ENCODE results near the gene MRPL20.

MRPL20 gene

DNA sequence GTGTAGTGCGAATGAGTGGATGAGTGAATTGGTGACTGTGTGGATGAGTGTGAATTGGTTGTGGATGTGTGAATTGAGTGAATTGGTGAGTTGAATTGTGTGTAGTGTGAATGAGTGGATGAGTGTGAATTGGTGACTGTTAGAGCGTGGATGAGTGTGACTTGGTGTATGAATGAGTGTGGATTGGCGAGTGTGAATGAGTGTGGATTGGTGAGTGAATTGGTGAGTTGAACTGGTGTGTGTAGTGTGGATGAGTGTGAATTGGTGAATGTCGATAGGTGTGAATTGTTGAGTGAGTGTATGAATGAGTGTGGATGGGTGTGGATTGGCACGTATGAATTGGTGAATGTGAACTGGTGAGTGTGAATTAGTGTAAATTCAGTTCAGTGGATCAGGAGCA lies 39.8 kb downstream of the MRPL20 start:
- Histone ChIP-seq H4K20me1 (ENCODE audit: control insufficient read depth, insufficient read depth, low read depth, low read length) (peaks cover 6% of the 10 kb centered on the region; the same call in 1 of the 2 replicates), H3K4me3 (ENCODE audit: low read length) (no peak overlapping the region), H3K27ac (ENCODE audit: low read depth, low read length) (no peak overlapping the region), H3F3A (ENCODE audit: control insufficient read depth, insufficient read depth) (peaks cover 6% of the 10 kb centered on the region; the same call in 1 of the 2 replicates), H3K9me3 (ENCODE audit: control insufficient read depth, insufficient read depth, low read length) (peaks cover 18% of the 10 kb centered on the region), H3K9me2 (replicated peaks; ENCODE audit: control insufficient read depth, low read length) (no peaks in the 10 kb centered on the region), H3K4me2 (ENCODE audit: low read length) (no peak overlapping the region), H3K79me2 (ENCODE audit: control insufficient read depth, low read length) (peaks cover 11% of the 10 kb centered on the region), H3K4me1 (ENCODE audit: control insufficient read depth, low read length) (peaks cover 11% of the 10 kb centered on the region), H3K36me3 (ENCODE audit: control insufficient read depth, low read length) (peaks cover 17% of the 10 kb centered on the region), H3K27me3 (ENCODE audit: control insufficient read depth, low read length) (no peaks in the 10 kb centered on the region)
- no peak for TF ChIP-seq EZH2phosphoT487 (IDR thresholded peaks at IDR 0.05; ENCODE audit: borderline replicate concordance, low read length)
- TF ChIP-seq, protein P1, sequence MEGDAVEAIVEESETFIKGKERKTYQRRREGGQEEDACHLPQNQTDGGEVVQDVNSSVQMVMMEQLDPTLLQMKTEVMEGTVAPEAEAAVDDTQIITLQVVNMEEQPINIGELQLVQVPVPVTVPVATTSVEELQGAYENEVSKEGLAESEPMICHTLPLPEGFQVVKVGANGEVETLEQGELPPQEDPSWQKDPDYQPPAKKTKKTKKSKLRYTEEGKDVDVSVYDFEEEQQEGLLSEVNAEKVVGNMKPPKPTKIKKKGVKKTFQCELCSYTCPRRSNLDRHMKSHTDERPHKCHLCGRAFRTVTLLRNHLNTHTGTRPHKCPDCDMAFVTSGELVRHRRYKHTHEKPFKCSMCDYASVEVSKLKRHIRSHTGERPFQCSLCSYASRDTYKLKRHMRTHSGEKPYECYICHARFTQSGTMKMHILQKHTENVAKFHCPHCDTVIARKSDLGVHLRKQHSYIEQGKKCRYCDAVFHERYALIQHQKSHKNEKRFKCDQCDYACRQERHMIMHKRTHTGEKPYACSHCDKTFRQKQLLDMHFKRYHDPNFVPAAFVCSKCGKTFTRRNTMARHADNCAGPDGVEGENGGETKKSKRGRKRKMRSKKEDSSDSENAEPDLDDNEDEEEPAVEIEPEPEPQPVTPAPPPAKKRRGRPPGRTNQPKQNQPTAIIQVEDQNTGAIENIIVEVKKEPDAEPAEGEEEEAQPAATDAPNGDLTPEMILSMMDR (IDR thresholded peaks at IDR 0.05; ENCODE audit: low read depth, low read length, poor library complexity, severe bottlenecking): no peak

GRCh38 chr1:1366699-1367066 lies 40.4 kb downstream of the MRPL20 start:
- H3K79me2 ChIP-seq (ENCODE audit: control insufficient read depth, low read length): peaks cover 5% of the 10 kb centered on the region
- peaks cover 6% of the 10 kb centered on the region; the same call in 1 of the 2 replicates for H3F3A ChIP-seq (ENCODE audit: control insufficient read depth, insufficient read depth)
- H3K4me2 ChIP-seq (ENCODE audit: low read length): no peak overlapping the region
- peaks cover 4% of the 10 kb centered on the region; the same call in 1 of the 2 replicates for H4K20me1 ChIP-seq (ENCODE audit: control insufficient read depth, insufficient read depth, low read depth, low read length)
- TF ChIP-seq EZH2phosphoT487 (IDR thresholded peaks at IDR 0.05; ENCODE audit: borderline replicate concordance, low read length): no peak
- TF ChIP-seq, protein P1 (IDR thresholded peaks at IDR 0.05; ENCODE audit: low read depth, low read length, poor library complexity, severe bottlenecking): no peak
- H3K27me3 ChIP-seq (ENCODE audit: control insufficient read depth, low read length): no peaks in the 10 kb centered on the region
- H3K27ac ChIP-seq (ENCODE audit: low read depth, low read length): no peak overlapping the region
- peaks cover 18% of the 10 kb centered on the region for H3K9me3 ChIP-seq (ENCODE audit: control insufficient read depth, insufficient read depth, low read length)
- no peaks in the 10 kb centered on the region for H3K9me2 ChIP-seq (replicated peaks; ENCODE audit: control insufficient read depth, low read length)
- H3K4me3 ChIP-seq (ENCODE audit: low read length): no peak overlapping the region
- peaks cover 5% of the 10 kb centered on the region for H3K4me1 ChIP-seq (ENCODE audit: control insufficient read depth, low read length)
- peaks cover 12% of the 10 kb centered on the region for H3K36me3 ChIP-seq (ENCODE audit: control insufficient read depth, low read length)

GRCh38 chr1:1365875-1366698 lies 41.0 kb downstream of the MRPL20 start:
- Histone ChIP-seq H3F3A (ENCODE audit: control insufficient read depth, insufficient read depth) (peaks cover 6% of the 10 kb centered on the region; the same call in 1 of the 2 replicates), H3K27ac (ENCODE audit: low read depth, low read length) (no peak overlapping the region), H4K20me1 (ENCODE audit: control insufficient read depth, insufficient read depth, low read depth, low read length) (no peaks in the 10 kb centered on the region), H3K79me2 (ENCODE audit: control insufficient read depth, low read length) (no peaks in the 10 kb centered on the region), H3K9me3 (ENCODE audit: control insufficient read depth, insufficient read depth, low read length) (peaks cover 18% of the 10 kb centered on the region), H3K27me3 (ENCODE audit: control insufficient read depth, low read length) (no peaks in the 10 kb centered on the region), H3K9me2 (replicated peaks; ENCODE audit: control insufficient read depth, low read length) (no peaks in the 10 kb centered on the region), H3K4me1 (ENCODE audit: control insufficient read depth, low read length) (no peaks in the 10 kb centered on the region), H3K4me2 (ENCODE audit: low read length) (no peak overlapping the region), H3K36me3 (ENCODE audit: control insufficient read depth, low read length) (peaks cover 6% of the 10 kb centered on the region), H3K4me3 (ENCODE audit: low read length) (no peak overlapping the region)
- TF ChIP-seq, protein P1 (IDR thresholded peaks at IDR 0.05; ENCODE audit: low read depth, low read length, poor library complexity, severe bottlenecking): no peak
- TF ChIP-seq EZH2phosphoT487 (IDR thresholded peaks at IDR 0.05; ENCODE audit: borderline replicate concordance, low read length): no peak
